Embryonic facial prominence (tissue), 1 donor: ENCODE measurements around the gene SLC38A11.
A peak's percentile ranks its signal among the peaks of the same experiment; 100 is the strongest.

Source experiments
- DNase-seq: peaks from one replicate; pipeline ENCODE4 v3.0.0-alpha.2; 2016; ENCODE audit errors: extremely low spot score

Gene SLC38A11

GRCh38 chr2:164917296-164917903 lies 37.9 kb downstream of the SLC38A11 start:
- DNase-seq: peak; percentile 52

- DNase-seq: no peak
Measured at GRCh38 chr2:164915566-164915965, 39.8 kb downstream of the SLC38A11 start.

DNA sequence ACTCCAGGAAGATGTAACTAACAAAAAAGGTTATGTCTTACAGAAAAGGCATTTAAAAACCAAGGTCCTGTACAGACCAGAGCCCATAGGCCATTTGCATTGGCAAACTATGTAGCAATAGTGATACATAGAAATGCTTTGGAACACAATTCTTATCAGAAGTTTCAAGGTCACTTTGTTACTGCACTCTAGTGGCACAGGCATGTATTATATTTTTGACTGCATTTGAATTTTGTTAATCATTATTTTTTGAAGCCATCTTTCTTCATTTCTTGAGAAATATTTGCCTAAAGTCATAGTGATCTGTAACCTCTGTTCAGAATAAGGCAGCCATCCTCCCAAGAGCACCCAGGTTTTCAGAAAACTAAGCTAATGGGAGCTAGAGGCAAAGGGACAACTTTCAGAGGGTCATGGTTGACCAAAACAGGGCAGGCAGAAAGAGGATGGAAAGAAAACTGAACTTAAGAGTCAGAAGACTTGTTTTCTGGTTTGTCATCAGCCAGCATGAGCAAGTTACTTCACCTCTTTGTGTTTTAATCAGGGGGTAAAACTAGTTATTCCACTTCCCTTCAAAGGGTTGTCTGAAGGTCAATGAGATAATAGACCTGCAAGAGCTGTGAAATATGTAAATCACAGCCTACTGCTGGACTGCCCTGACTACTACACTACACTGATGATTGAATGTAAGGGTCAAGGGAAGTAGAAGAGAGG lies 41.5 kb downstream of the SLC38A11 start:
- DNase-seq: no peak

DNA sequence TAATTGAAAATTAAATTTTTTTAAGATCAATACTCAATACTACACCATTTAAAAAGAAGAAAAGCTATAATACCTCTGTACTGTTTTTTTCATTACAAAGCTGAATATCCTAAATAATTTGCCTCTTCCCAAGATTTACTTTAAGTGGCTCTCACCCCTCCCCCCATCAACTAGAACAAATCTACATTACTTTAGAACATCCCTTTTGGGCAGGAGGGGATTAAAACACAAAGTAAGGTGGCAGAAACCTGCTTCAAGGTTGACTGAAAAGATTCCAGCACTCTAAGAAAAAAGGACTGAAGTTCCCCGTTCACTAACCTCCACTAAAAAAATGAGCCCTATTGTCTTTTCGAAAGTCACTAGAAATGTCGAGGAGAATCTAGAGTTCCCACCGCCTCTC lies 42.3 kb downstream of the SLC38A11 start:
- DNase-seq: no peak

DNA sequence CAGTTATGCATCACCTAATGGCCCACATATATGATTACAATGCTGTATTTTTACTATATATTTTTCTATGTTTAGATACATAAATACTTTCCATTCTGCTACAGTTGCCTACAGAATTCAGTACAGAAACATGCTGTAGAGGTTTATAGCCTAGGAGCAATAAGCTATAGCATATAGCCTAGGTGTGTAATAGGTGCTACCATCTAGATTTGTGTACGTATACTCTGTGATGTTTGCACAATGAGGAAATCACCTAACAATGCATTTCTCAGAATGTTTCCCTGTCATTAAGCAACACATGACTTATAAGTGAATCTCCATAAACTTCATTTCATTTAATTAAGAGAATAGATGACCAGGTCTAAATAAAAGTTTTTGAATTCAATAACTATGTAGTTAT lies 43.5 kb downstream of the SLC38A11 start:
- DNase-seq: no peak

DNA sequence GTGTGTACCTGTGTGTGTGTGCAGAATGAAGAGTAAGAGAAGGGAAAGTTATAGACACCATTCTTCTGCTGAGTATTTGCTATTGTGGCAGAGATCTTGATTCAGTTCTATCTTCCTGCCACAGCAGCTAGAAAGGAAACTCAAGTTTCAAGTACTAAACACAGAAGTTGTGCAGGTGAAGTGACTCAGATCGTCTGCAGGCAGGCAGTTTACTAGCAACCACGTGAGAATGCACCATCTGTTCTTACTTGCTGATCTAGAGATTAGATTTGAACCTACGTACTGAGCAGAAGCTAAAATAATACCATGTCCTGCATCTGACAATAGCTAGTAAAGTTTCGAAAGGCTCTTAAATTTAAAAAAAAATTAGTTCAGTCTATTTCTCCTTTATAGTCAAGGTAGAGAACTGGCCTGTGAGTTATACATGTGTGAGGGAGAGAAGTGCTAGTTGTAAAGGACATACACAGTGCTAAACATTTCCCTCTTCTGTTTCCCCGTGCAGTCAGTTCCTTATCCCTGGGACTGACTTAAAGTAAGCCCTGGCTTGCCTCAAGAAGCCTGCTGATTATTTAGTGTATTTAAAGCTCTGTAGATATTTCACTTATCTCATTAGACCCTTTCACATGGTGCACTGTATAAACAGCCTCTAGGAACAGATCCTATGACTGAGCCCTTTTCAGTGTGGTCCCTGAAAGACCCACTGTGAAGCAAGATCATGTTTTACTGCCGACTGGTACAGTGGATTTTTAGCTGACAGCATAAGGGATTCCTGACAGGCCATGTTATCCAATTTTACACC lies 45.0 kb downstream of the SLC38A11 start:
- DNase-seq: no peak

DNA sequence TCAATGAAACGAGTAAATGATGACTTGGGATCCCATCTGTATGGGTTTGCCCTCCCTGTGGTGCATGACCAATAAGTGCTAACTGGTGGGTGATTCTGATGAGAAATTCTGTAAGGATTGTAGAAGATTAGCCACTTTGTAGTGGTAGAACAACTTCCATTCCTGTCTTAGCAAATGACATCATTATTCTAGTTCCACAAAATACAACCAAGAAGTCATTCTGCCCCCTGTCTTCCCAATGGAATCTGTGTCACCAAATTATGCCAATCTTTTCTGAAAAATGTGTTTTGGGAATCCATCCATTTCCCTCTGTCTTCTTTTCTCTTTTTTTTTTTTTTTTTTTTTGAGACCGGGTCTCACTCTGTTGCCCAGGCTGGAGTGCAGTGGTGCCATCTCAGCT lies 48.4 kb downstream of the SLC38A11 start:
- no peak for DNase-seq

GRCh38 chr2:164905307-164905706 lies 50.0 kb downstream of the SLC38A11 start:
- no peak for DNase-seq

- DNase-seq: no peak
Measured at GRCh38 chr2:164903951-164904350, 51.4 kb downstream of the SLC38A11 start.

DNA sequence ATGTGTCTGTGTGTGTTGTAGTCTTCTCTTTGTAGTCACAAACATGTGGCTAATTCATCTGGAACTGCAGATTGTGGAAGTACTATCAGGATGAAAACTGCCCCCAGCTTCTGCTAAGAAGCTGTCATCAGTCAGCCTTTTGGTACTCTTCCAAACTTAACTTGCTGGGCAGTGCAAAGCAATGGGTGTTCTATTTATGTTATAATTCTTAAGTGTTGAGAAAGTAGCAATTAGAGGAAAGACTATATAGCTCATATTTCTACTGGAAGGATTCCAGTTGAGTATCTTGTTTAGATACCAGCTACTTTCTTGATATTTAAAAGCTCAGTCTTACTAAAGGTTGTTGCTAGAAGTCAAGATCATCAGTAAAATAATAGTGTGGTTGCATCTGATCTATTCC lies 52.1 kb downstream of the SLC38A11 start:
- no peak for DNase-seq

- no peak for DNase-seq
Measured at GRCh38 chr2:164899121-164899520, 56.2 kb downstream of the SLC38A11 start.

DNA sequence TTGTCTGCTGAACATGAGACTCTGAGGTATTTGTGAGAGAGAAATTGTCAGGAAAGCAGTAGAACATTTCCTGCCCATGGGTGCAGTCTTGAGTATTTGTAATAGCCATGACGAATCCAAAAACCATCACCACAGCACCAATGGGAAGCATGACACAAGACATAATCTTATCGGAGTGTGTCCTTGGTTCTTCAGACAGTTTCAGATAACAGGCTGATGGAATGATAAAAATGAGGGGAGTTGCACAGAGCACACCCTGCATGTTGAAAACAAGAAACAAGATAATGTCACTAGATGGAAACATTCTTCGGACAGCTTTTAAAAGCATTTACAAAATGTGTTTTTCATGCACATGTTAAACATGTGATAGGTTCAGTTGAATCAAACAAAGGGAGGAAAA lies 56.9 kb downstream of the SLC38A11 start:
- DNase-seq: no peak

DNA sequence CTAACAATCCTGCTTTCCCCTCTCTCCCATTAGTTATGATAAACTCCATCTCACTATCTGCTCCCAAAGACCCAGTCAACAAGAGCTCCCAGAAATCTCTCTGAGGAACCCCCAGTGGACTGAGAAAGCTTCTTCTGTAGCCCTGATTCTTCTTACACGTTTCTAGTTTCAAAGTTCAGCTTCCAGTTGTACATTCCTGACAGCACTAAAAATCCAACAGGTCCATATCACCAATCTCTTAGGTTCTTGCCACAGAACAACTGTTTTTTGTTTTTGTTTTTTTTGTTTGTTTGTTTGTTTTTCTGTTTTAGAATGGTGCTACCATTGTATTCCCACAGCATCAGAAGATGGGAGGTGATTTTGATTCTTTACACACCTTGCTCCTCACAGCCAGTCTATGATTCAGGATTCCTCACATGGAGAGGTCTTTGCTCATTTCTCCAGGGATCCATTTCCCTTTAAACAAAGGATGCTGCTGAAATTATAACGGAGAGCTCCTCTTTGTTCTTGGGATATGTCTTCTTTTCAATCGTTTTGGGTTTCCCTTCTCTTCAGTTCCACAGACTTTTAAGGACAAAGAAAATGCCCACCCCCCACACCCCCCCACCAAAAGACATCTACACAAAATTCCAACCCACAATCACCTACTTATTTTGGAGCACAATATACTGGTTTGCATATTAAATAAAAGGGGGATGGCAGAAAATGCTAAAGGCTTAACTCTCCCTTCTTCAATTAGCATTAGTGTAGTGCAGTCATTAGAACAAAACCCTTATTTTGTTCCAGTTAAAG lies 57.7 kb downstream of the SLC38A11 start:
- no peak for DNase-seq

GRCh38 chr2:164896634-164897355 lies 58.5 kb downstream of the SLC38A11 start:
- no peak for DNase-seq

- no peak for DNase-seq
Measured at GRCh38 chr2:164896226-164896625, 59.1 kb downstream of the SLC38A11 start.

GRCh38 chr2:164891460-164891859 lies 63.9 kb downstream of the SLC38A11 start:
- no peak for DNase-seq

- DNase-seq: no peak
Measured at GRCh38 chr2:164890544-164890943, 64.8 kb downstream of the SLC38A11 start.

GRCh38 chr2:164888592-164888991 lies 66.7 kb downstream of the SLC38A11 start:
- DNase-seq: no peak

- DNase-seq: no peak
Measured at GRCh38 chr2:164887434-164888144, 67.7 kb downstream of the SLC38A11 start.

- no peak for DNase-seq
Measured at GRCh38 chr2:164882276-164882675, 73.0 kb downstream of the SLC38A11 start.

GRCh38 chr2:164881524-164881923 lies 73.8 kb downstream of the SLC38A11 start:
- DNase-seq: no peak
